Neural progenitor cell (in vitro differentiated cells): ENCODE data around the gene FMNL2. TPM values are rescaled to one million over a fixed set of nuclear protein-coding genes. Genes with fewer than 3 reads are reported as not detected.

ENCODE experiments used
- DNase-seq: peaks from one replicate; pipeline ENCODE4 v3.0.0-alpha.2; 2016; ENCODE audit warnings: low spot score
- H2AFZ ChIP-seq: fragments of 200-600 bp; sonication (generic); replicated peaks from 2 replicates; pipeline ENCODE4 v1.6.1; 2016; ENCODE audit warnings: antibody characterized with exemption
- H3F3A ChIP-seq: fragments of 200-600 bp; sonication (generic); 2 replicates; pipeline ENCODE4 v1.6.1; 2016; ENCODE audit warnings: antibody characterized with exemption, low read depth
- H3K27ac ChIP-seq: fragments of 200-600 bp; sonication (generic); 2 replicates; pipeline ENCODE4 v1.5.1; 2016; ENCODE audit warnings: mild to moderate bottlenecking
- H3K27me3 ChIP-seq: fragments of 200-600 bp; sonication (generic); 2 replicates; pipeline ENCODE4 v1.6.1; 2016; ENCODE audit warnings: mild to moderate bottlenecking, moderate library complexity
- H3K36me3 ChIP-seq: fragments of 200-600 bp; sonication (generic); 2 replicates; pipeline ENCODE4 v1.5.1; 2016
- H3K4me1 ChIP-seq: fragments of 200-600 bp; sonication (generic); 2 replicates; pipeline ENCODE4 v1.6.1; 2016; ENCODE audit warnings: mixed run types
- H3K4me2 ChIP-seq: fragments of 200-600 bp; sonication (generic); 2 replicates; pipeline ENCODE4 v1.6.1; 2016
- H3K4me3 ChIP-seq: fragments of 200-600 bp; sonication (generic); 2 replicates; pipeline ENCODE4 v1.5.1; 2016
- H3K79me2 ChIP-seq: fragments of 200-600 bp; sonication (generic); 2 replicates; pipeline ENCODE4 v1.6.1; 2016; ENCODE audit warnings: low read depth
- H3K9ac ChIP-seq: fragments of 200-600 bp; sonication (generic); 2 replicates; pipeline ENCODE4 v1.6.1; 2016
- H3K9me3 ChIP-seq: fragments of 200-600 bp; sonication (generic); 2 replicates; pipeline ENCODE4 v1.5.1; 2016; ENCODE audit warnings: low read depth
- H4K20me1 ChIP-seq: fragments of 200-600 bp; sonication (generic); 2 replicates; pipeline ENCODE4 v1.6.1; 2016; ENCODE audit warnings: low read depth
- H3K27ac Mint-ChIP-seq: 3 replicates; pipeline ENCODE4 v1.8.0; 2021; ENCODE audit warnings: mixed read lengths
- H3K27me3 Mint-ChIP-seq: 2 replicates; pipeline ENCODE4 v1.8.0; 2022; ENCODE audit warnings: low read depth, mild to moderate bottlenecking, inconsistent platforms, moderate library complexity, mixed read lengths; ENCODE audit not compliant: insufficient read depth
- H3K36me3 Mint-ChIP-seq: 3 replicates; pipeline ENCODE4 v1.8.0; 2021; ENCODE audit warnings: mixed read lengths
- H3K4me1 Mint-ChIP-seq: 3 replicates; pipeline ENCODE4 v1.8.0; 2021; ENCODE audit warnings: mixed read lengths
- H3K4me3 Mint-ChIP-seq: 3 replicates; pipeline ENCODE4 v1.8.0; 2021; ENCODE audit warnings: mild to moderate bottlenecking, moderate library complexity, mixed read lengths
- H3K9me3 Mint-ChIP-seq: 3 replicates; pipeline ENCODE4 v1.8.0; 2020; ENCODE audit warnings: mixed read lengths
- CTCF ChIP-seq: fragments of 200-600 bp; sonication (generic); IDR thresholded peaks from 2 replicates; pipeline ENCODE4 v1.5.1; 2017; ENCODE audit warnings: antibody characterized with exemption, mild to moderate bottlenecking
- EZH2 ChIP-seq: fragments of 200-600 bp; sonication (generic); IDR thresholded peaks from 2 replicates; pipeline ENCODE4 v1.6.1; 2017; ENCODE audit warnings: antibody characterized with exemption, mild to moderate bottlenecking, moderate library complexity
- EZH2phosphoT487 ChIP-seq: fragments of 200-600 bp; sonication (generic); IDR thresholded peaks from 2 replicates; pipeline ENCODE4 v1.6.1; 2017; ENCODE audit warnings: antibody characterized with exemption
- total RNA-seq: library from RNA; depleted of rRNA; stranded (reverse); fragments of >200 nt; gene quantifications from 2 replicates; pipeline ENCODE4 v1.2.3, GENCODE V29; 2015; ENCODE audit warnings: low replicate concordance

FMNL2 gene
- total RNA-seq, 1 donor from 2014 or later, result 99.7 TPM

GRCh38 chr2:152563764-152564163 is 228.8 kb downstream of the FMNL2 start:
- Mint-ChIP-seq H3K9me3 (no peaks in the 10 kb centered on the region), H3K27me3 (peaks cover 3% of the 10 kb centered on the region), H3K36me3 (peaks cover 11% of the 10 kb centered on the region), H3K4me1 (peaks cover 3% of the 10 kb centered on the region), H3K27ac (peak overlapping the region; percentile 6), H3K4me3 (no peak overlapping the region)
- no peak for DNase-seq
- Histone ChIP-seq H3K27ac (no peak overlapping the region), H3K4me3 (no peak overlapping the region), H3K4me2 (no peak overlapping the region), H3K4me1 (no peaks in the 10 kb centered on the region), H4K20me1 (peaks cover 4% of the 10 kb centered on the region), H3K9me3 (no peaks in the 10 kb centered on the region), H3K9ac (no peak overlapping the region), H3K27me3 (no peaks in the 10 kb centered on the region), H2AFZ (no peak overlapping the region), H3K36me3 (no peaks in the 10 kb centered on the region), H3K79me2 (peaks cover 8% of the 10 kb centered on the region), H3F3A (no peaks in the 10 kb centered on the region)
- TF ChIP-seq CTCF, result no peak
- no peak for TF ChIP-seq EZH2phosphoT487
- no peak for TF ChIP-seq EZH2

DNA sequence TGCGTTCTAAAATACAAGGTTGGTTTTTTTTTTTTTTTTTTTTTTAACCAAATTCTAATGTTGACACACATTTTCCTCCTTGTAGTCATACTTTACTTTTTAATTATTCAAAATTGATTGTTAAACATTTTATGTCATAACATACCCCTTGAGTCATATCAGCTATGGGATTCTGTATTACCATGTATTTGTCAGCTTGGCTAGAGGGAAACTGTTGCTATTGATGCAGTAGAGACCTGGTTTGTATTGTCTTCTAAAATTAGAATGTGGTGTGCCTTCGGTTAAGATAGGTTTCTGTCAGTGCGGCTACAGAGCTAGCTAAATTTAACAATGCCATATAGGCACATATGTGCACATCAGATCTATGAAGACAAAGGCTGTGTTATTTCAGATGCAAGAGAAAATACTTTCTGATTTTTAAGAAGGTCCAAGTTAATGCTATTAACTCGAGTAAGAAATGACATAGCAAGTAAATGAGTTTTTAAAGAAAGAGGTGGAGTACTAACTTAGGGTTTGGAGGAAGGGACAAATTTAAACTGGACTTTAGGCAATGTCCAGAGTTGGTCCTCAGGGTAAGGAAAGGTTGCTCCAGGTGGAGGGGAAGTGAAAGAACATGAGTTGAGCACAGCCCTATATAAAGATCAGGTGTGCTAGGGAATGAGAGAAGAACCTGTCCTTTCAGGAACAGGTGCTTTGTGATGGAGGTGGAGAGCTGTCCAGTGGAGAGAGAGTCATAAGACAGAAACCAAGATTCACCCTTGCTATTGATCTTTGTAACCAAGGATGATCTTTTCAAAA is 230.0 kb downstream of the FMNL2 start:
- Histone ChIP-seq H3K9me3 (no peaks in the 10 kb centered on the region), H3K36me3 (no peaks in the 10 kb centered on the region), H3K79me2 (peaks cover 8% of the 10 kb centered on the region), H4K20me1 (peaks cover 4% of the 10 kb centered on the region), H3K4me2 (no peak overlapping the region), H2AFZ (no peak overlapping the region), H3K4me3 (no peak overlapping the region), H3K27ac (no peak overlapping the region), H3F3A (peaks cover under 1% of the 10 kb centered on the region), H3K27me3 (no peaks in the 10 kb centered on the region), H3K9ac (no peak overlapping the region), H3K4me1 (no peaks in the 10 kb centered on the region)
- Mint-ChIP-seq H3K36me3 (peaks cover 12% of the 10 kb centered on the region), H3K27ac (no peak overlapping the region), H3K4me1 (peaks cover 3% of the 10 kb centered on the region), H3K27me3 (peaks cover 3% of the 10 kb centered on the region), H3K4me3 (no peak overlapping the region), H3K9me3 (no peaks in the 10 kb centered on the region)
- no peak for DNase-seq
- TF ChIP-seq CTCF (no peak), EZH2 (no peak)

- no peak overlapping the region for H3K27ac ChIP-seq
- H3K9me3 Mint-ChIP-seq, result no peaks in the 10 kb centered on the region
- no peak overlapping the region for H3K4me3 Mint-ChIP-seq
- peaks cover 10% of the 10 kb centered on the region for H3K4me1 Mint-ChIP-seq
- H3K9me3 ChIP-seq, result no peaks in the 10 kb centered on the region
- no peak overlapping the region for H3K27ac Mint-ChIP-seq
- peaks cover 11% of the 10 kb centered on the region for H3K4me1 ChIP-seq
- peaks cover 3% of the 10 kb centered on the region for H3K27me3 Mint-ChIP-seq
- no peaks in the 10 kb centered on the region for H3K27me3 ChIP-seq
- H3K36me3 Mint-ChIP-seq, result peaks cover 9% of the 10 kb centered on the region
- TF ChIP-seq CTCF (no peak), EZH2phosphoT487 (no peak), EZH2 (no peak)
- DNase-seq, result no peak
- peaks cover 8% of the 10 kb centered on the region for H3K79me2 ChIP-seq
- H4K20me1 ChIP-seq, result peaks cover 15% of the 10 kb centered on the region
- H3K9ac ChIP-seq, result no peak overlapping the region
- no peaks in the 10 kb centered on the region for H3K36me3 ChIP-seq
- no peak overlapping the region for H3K4me3 ChIP-seq
- peaks cover 10% of the 10 kb centered on the region for H3F3A ChIP-seq
- no peak overlapping the region for H2AFZ ChIP-seq
- no peak overlapping the region for H3K4me2 ChIP-seq
Observed at GRCh38 chr2:152565884-152566727, 231.1 kb downstream of the FMNL2 start.
